ENCODE data around the gene MT1X. TPM values are rescaled to one million over a fixed set of nuclear protein-coding genes. Genes with fewer than 3 reads are reported as not detected.

Gene MT1X
- total RNA-seq, 1 experiment from 2014 or later: 74.3 TPM

- BruUV-seq (replicated peaks): no TSS peak
- POLR2A ChIA-PET (ENCODE audit: low non-redundant PET): no interaction called here
- TF ChIP-seq EZH2 (IDR thresholded peaks at IDR 0.05; ENCODE audit: borderline replicate concordance, low read depth, low read length, poor library complexity, severe bottlenecking): no peak
- TF ChIP-seq CTCF (conservative IDR thresholded peaks at IDR 0.05; ENCODE audit: low read depth, low read length): no peak
Observed at GRCh38 chr16:56690420-56691122, 8.3 kb downstream of the MT1X start.

GRCh38 chr16:56691885-56692284 is 9.6 kb downstream of the MT1X start:
- Histone ChIP-seq H3K4me1 (ENCODE audit: insufficient read depth, low read length, poor library complexity, severe bottlenecking) (peaks cover 6% of the 10 kb centered on the region), H3K36me3 (ENCODE audit: insufficient read depth, low read length, poor library complexity, severe bottlenecking) (no peaks in the 10 kb centered on the region), H3K27ac (ENCODE audit: low read depth, low read length, poor library complexity, severe bottlenecking) (no peak overlapping the region), H3K9me3 (ENCODE audit: low read depth, low read length, poor library complexity, severe bottlenecking) (no peaks in the 10 kb centered on the region), H3K27me3 (replicated peaks; ENCODE audit: insufficient read depth, low read depth, low read length, poor library complexity) (no peaks in the 10 kb centered on the region), H3K4me3 (ENCODE audit: low read depth, low read length, poor library complexity, severe bottlenecking) (no peak overlapping the region)
- DNase-seq (ENCODE audit: low spot score): no peak
- ChIA-PET CTCF (no interaction called here), POLR2A (ENCODE audit: low non-redundant PET) (no interaction called here)
- no peak for TF ChIP-seq CTCF (conservative IDR thresholded peaks at IDR 0.05; ENCODE audit: low read depth, low read length)
- no peak for TF ChIP-seq EZH2 (IDR thresholded peaks at IDR 0.05; ENCODE audit: borderline replicate concordance, low read depth, low read length, poor library complexity, severe bottlenecking)
- intact Hi-C loops (cut with micrococcal nuclease; ENCODE audit: unreplicated experiment): no loop called here
- no TSS peak for BruUV-seq (replicated peaks)

More at GRCh38 chr16:56690420-56691122, 8.3 kb downstream of the MT1X start:
- H3K9me3 ChIP-seq (ENCODE audit: low read depth, low read length, poor library complexity, severe bottlenecking): no peaks in the 10 kb centered on the region
- H3K4me3 ChIP-seq (ENCODE audit: low read depth, low read length, poor library complexity, severe bottlenecking): no peak overlapping the region
- H3K36me3 ChIP-seq (ENCODE audit: insufficient read depth, low read length, poor library complexity, severe bottlenecking): no peaks in the 10 kb centered on the region
- H3K4me1 ChIP-seq (ENCODE audit: insufficient read depth, low read length, poor library complexity, severe bottlenecking): peaks cover 6% of the 10 kb centered on the region
- DNase-seq (ENCODE audit: low spot score): no peak
- H3K27me3 ChIP-seq (replicated peaks; ENCODE audit: insufficient read depth, low read depth, low read length, poor library complexity): no peaks in the 10 kb centered on the region
- intact Hi-C loops (cut with micrococcal nuclease; ENCODE audit: unreplicated experiment): no loop called here
- no peak overlapping the region for H3K27ac ChIP-seq (ENCODE audit: low read depth, low read length, poor library complexity, severe bottlenecking)
- CTCF ChIA-PET: no interaction called here

GRCh38 chr16:56695246-56695645 is 13.0 kb downstream of the MT1X start:
- no peak overlapping the region for H3K4me3 ChIP-seq (ENCODE audit: low read depth, low read length, poor library complexity, severe bottlenecking)
- intact Hi-C loops (cut with micrococcal nuclease; ENCODE audit: unreplicated experiment): no loop called here
- H3K27ac ChIP-seq (ENCODE audit: low read depth, low read length, poor library complexity, severe bottlenecking): no peak overlapping the region
- no TSS peak for BruUV-seq (replicated peaks)
- no peaks in the 10 kb centered on the region for H3K4me1 ChIP-seq (ENCODE audit: insufficient read depth, low read length, poor library complexity, severe bottlenecking)
- no peaks in the 10 kb centered on the region for H3K9me3 ChIP-seq (ENCODE audit: low read depth, low read length, poor library complexity, severe bottlenecking)
- H3K36me3 ChIP-seq (ENCODE audit: insufficient read depth, low read length, poor library complexity, severe bottlenecking): no peaks in the 10 kb centered on the region
- ChIA-PET CTCF (no interaction called here), POLR2A (ENCODE audit: low non-redundant PET) (no interaction called here)
- TF ChIP-seq EZH2 (IDR thresholded peaks at IDR 0.05; ENCODE audit: borderline replicate concordance, low read depth, low read length, poor library complexity, severe bottlenecking): no peak
- no peak for DNase-seq (ENCODE audit: low spot score)
- no peaks in the 10 kb centered on the region for H3K27me3 ChIP-seq (replicated peaks; ENCODE audit: insufficient read depth, low read depth, low read length, poor library complexity)
